T-helper 1 cell treated with Interleukin-12 subunit alpha and Interleukin-12 subunit beta and Interleukin-4 antibody, amounts not matched to agents 30 ng/mL and 1 ng/mL, for 36 hours (primary cell): ENCODE data around the gene RNF227. TPM values are rescaled to one million over a fixed set of nuclear protein-coding genes. Genes with fewer than 3 reads are reported as not detected.

Experiments used
- intact Hi-C: fragments of 100-400 bp; cut with micrococcal nuclease; formaldehyde crosslinking; loops from one replicate; pipeline ENCODE4 v1.15.1; 2024
- total RNA-seq: library from RNA; stranded (reverse); gene quantifications from 2 replicates; pipeline ENCODE4 v1.2.3, GENCODE V29; 2022

The RNF227 gene
- total RNA-seq, 1 donor from 2014 or later, result 2.9 TPM

- intact Hi-C loops, result no loop called here
These were observed 22.8 kb downstream of the RNF227 start for GRCh38 chr17:7893187-7893880.

GRCh38 chr17:7889166-7889955 lies 26.7 kb downstream of the RNF227 start:
- intact Hi-C loops, result no loop called here

GRCh38 chr17:7888184-7888920 lies 27.7 kb downstream of the RNF227 start, which contains the start of gene CHD3:
Gene CHD3 (plus strand): TSS chr17:7888789. CDS start chr17:7889001, 212 bp downstream.
- intact Hi-C loops, result loop anchor here (1.0 kb wide), 1 partner anchor 44 kb away; no protein-coding TSS in a partner anchor

GRCh38 chr17:7887482-7888183 lies 28.5 kb downstream of the RNF227 start:
- intact Hi-C loops, result loop anchor here (1.0 kb wide), 6 partner anchors 28 to 103 kb away; partner anchors contain the start of genes CNTROB, KDM6B and NAA38

- intact Hi-C loops, result loop anchor here (1.0 kb wide), 5 partner anchors 28 to 103 kb away; partner anchors contain the start of genes CNTROB, KDM6B and NAA38
These were observed 29.0 kb downstream of the RNF227 start for GRCh38 chr17:7887038-7887481.

- intact Hi-C loops, result loop anchor here (1.0 kb wide), 5 partner anchors 29 to 104 kb away; partner anchors contain the start of genes CNTROB, KDM6B and NAA38
These were observed 29.7 kb downstream of the RNF227 start for GRCh38 chr17:7886227-7887037.

GRCh38 chr17:7885367-7886226 lies 30.5 kb downstream of the RNF227 start:
- intact Hi-C loops, result no loop called here

- intact Hi-C loops, result no loop called here
These were observed 31.3 kb downstream of the RNF227 start for GRCh38 chr17:7884581-7885366.

GRCh38 chr17:7883781-7884386 lies 32.2 kb downstream of the RNF227 start:
- intact Hi-C loops, result no loop called here

GRCh38 chr17:7882629-7883028 lies 33.5 kb downstream of the RNF227 start:
- intact Hi-C loops, result no loop called here

- intact Hi-C loops, result no loop called here
These were observed 34.0 kb downstream of the RNF227 start for GRCh38 chr17:7882068-7882467.

GRCh38 chr17:7881276-7882054 lies 34.6 kb downstream of the RNF227 start:
- intact Hi-C loops, result no loop called here

GRCh38 chr17:7880076-7880868 lies 35.8 kb downstream of the RNF227 start:
- intact Hi-C loops, result no loop called here

GRCh38 chr17:7878234-7878633 lies 37.9 kb downstream of the RNF227 start:
- intact Hi-C loops, result no loop called here

GRCh38 chr17:7875804-7876370 lies 40.2 kb downstream of the RNF227 start:
- intact Hi-C loops, result no loop called here

- intact Hi-C loops, result no loop called here
These were observed 43.0 kb downstream of the RNF227 start for GRCh38 chr17:7873051-7873450.
